Body of pancreas (tissue), 4 donors: ENCODE results near the gene ZFR2.

Experiments used
- POLR2A ChIP-seq, 3 donors: fragments of 450-650 bp; IDR thresholded peaks; one replicate each; pipeline ENCODE4 v1.6.1; 2016; ENCODE audit warnings: antibody characterized with exemption in 3 of 3, mild to moderate bottlenecking in 2 of 3
- TF ChIP-seq, protein P1 (sequence below), 7 experiments: fragments of 450-650 bp in 4 of 7; fragments of 200-600 bp in 3 of 7; sonication (generic) in 3 of 7; IDR thresholded peaks; one replicate each; pipeline ENCODE4 v1.5.1; 2016 to 2019; ENCODE audit warnings: antibody characterized with exemption in 7 of 7

DNA sequence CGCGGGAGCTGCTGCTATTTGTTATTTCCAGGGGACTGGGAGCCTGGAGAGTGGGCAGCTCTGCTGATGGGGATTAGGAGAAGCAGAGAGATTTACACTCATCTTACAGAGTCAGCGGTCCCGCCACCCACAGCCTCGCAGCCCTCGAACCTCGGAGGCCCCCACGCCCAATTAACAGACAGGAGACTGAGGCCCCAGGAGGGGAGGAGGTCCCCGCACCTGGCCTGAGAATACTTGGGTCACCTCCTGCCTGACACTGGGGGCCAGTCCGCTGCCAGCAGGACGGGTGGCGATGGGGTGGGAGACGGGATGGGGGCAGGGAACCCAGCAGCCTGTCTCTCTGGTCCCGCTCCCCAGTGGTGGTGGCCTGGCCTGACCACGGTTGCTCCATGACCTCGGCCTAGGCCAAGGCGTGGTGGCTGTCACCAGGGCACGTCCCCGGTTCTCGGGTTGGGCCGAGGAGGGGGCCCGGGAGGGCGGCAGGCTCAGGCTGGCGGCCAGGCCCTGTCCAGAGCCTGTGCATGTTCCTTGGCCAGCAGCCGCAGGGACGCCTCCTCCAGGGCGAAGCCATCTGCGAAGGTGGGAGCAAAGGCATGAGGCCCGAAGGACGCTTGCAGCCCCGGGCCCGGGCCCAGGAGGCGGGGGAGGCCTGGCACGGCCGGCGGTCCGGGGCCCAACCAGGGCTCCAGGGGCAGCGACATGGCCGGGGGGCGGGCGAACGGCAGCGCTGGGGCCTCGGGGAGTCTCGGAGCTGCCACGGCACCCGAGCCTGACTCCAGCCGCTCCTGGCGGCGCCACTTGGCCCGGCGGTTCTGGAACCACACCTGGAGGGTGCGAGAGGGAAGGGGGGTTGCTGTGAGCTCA is 98.5 kb downstream of the ZFR2 start:
- TF ChIP-seq POLR2A (IDR thresholded peaks at IDR 0.05) = no peak
- TF ChIP-seq, protein P1, sequence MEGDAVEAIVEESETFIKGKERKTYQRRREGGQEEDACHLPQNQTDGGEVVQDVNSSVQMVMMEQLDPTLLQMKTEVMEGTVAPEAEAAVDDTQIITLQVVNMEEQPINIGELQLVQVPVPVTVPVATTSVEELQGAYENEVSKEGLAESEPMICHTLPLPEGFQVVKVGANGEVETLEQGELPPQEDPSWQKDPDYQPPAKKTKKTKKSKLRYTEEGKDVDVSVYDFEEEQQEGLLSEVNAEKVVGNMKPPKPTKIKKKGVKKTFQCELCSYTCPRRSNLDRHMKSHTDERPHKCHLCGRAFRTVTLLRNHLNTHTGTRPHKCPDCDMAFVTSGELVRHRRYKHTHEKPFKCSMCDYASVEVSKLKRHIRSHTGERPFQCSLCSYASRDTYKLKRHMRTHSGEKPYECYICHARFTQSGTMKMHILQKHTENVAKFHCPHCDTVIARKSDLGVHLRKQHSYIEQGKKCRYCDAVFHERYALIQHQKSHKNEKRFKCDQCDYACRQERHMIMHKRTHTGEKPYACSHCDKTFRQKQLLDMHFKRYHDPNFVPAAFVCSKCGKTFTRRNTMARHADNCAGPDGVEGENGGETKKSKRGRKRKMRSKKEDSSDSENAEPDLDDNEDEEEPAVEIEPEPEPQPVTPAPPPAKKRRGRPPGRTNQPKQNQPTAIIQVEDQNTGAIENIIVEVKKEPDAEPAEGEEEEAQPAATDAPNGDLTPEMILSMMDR (IDR thresholded peaks at IDR 0.05) = no peak
